HepG2 (cell line): ENCODE data around the gene UTP11. TPM values are rescaled to one million over a fixed set of nuclear protein-coding genes. Genes with fewer than 3 reads are reported as not detected.

Experiments
- ATAC-seq: fragments of 200-7000 bp; cut with Tn5 transposase; 3 replicates; pipeline ENCODE4 v1.9.1; 2020; ENCODE audit warnings: mild to moderate bottlenecking, moderate library complexity
- BruUV-seq: library from RNA; stranded (reverse); fragments of 400-500 nt; replicated peaks from 2 replicates; lab custom pipeline; 2021; lab: Mats Ljungman, UMichigan
- CTCF ChIA-PET: fragments of 300-600 bp; formaldehyde crosslinking; extraction: SDS; loops from one replicate; lab custom pipeline; 2021; ENCODE audit warnings: low total read pairs, inconsistent platforms, low intra/inter-chr PET ratio; lab: Yijun Ruan, JAX
- POLR2A ChIA-PET: fragments of 350-600 bp; sonication (Branson Sonifier 250); formaldehyde crosslinking; loops from one replicate; lab custom pipeline; 2020; ENCODE audit warnings: antibody characterized with exemption, inconsistent platforms; lab: Yijun Ruan, JAX
- DNase-seq: peaks from one replicate; pipeline ENCODE4 v3.0.0-alpha.2; 2015; ENCODE audit warnings: low spot score
- FAIRE-seq: peaks from 3 replicates; lab custom pipeline; 2011; peaks lifted over from hg19 to GRCh38; lab: Jason Lieb, UNC
- H2AFZ ChIP-seq: one replicate; pipeline ENCODE4 v1.6.1; 2011; ENCODE audit warnings: low read length, inconsistent platforms
- H3K27ac ChIP-seq: fragments of 300-600 bp; 3 replicates; pipeline ENCODE4 v1.8.0; 2011; ENCODE audit warnings: mixed run types, mild to moderate bottlenecking, mixed read lengths, low read length, inconsistent platforms; ENCODE audit not compliant: insufficient read depth; ENCODE audit errors: extremely low read length
- H3K27me3 ChIP-seq, 2 experiments: fragments of 200-600 bp in 1 of 2; 2 replicates in 1 of 2; 3 replicates in 1 of 2; pipeline versions ENCODE4 v1.6.0 to v1.8.0; 2011; ENCODE audit warnings: low read length in 2 of 2, mild to moderate bottlenecking in 2 of 2, moderate library complexity in 2 of 2, inconsistent platforms in 1 of 2; ENCODE audit not compliant: insufficient read depth in 2 of 2, control insufficient read depth in 1 of 2
- H3K36me3 ChIP-seq, 2 experiments: fragments of 200-600 bp in 1 of 2; replicated peaks in 1 of 2; 2 replicates in 1 of 2; 3 replicates in 1 of 2; pipeline versions ENCODE4 v1.5.1 to v1.8.0; 2011; ENCODE audit warnings: low read length in 2 of 2, inconsistent platforms in 1 of 2; ENCODE audit not compliant: insufficient read depth in 2 of 2, control insufficient read depth in 1 of 2
- H3K4me1 ChIP-seq: 2 replicates; pipeline ENCODE4 v1.5.1; 2012; ENCODE audit warnings: low read length, inconsistent platforms; ENCODE audit not compliant: insufficient read depth
- H3K4me2 ChIP-seq: 2 replicates; pipeline ENCODE4 v1.6.0; 2011; ENCODE audit warnings: low read depth, low read length, inconsistent platforms
- H3K4me3 ChIP-seq, 3 experiments: fragments of 200-600 bp in 1 of 3; sonication (generic), shearing (Covaris generic) in 1 of 3; replicated peaks in 1 of 3; 2 replicates each; pipeline ENCODE4 v1.5.1; 2011 to 2016; ENCODE audit warnings: low read length in 3 of 3, inconsistent platforms in 2 of 3, low read depth in 2 of 3, mild to moderate bottlenecking in 2 of 3, control low read depth in 1 of 3, mixed read lengths in 1 of 3; ENCODE audit not compliant: insufficient read depth in 1 of 3
- H3K79me2 ChIP-seq: one replicate; pipeline ENCODE4 v1.6.1; 2011; ENCODE audit warnings: low read length, inconsistent platforms; ENCODE audit not compliant: insufficient read depth
- H3K9ac ChIP-seq: 2 replicates; pipeline ENCODE4 v1.6.0; 2011; ENCODE audit warnings: mild to moderate bottlenecking, low read depth, low read length, inconsistent platforms; ENCODE audit not compliant: insufficient read depth
- H3K9me3 ChIP-seq: 2 replicates; pipeline ENCODE4 v1.5.1; 2012; ENCODE audit warnings: mild to moderate bottlenecking, low read length
- H4K20me1 ChIP-seq: 2 replicates; pipeline ENCODE4 v1.6.0; 2011; ENCODE audit warnings: inconsistent platforms, mild to moderate bottlenecking, low read length, moderate library complexity; ENCODE audit not compliant: insufficient read depth
- CCAR2 ChIP-seq: fragments of 200-400 bp; formaldehyde crosslinking; optimal IDR thresholded peaks from 2 replicates; pipeline ENCODE3; 2018; ENCODE audit warnings: low read depth, mild to moderate bottlenecking, low read length, moderate library complexity
- CHD4 ChIP-seq: fragments of 200-600 bp; sonication (generic); IDR thresholded peaks from 2 replicates; pipeline ENCODE4 v1.7.0; 2017; ENCODE audit warnings: mild to moderate bottlenecking, low read length, borderline replicate concordance
- GTF3A ChIP-seq: sonication (generic); formaldehyde crosslinking; conservative IDR thresholded peaks from 2 replicates; pipeline ENCODE4 v1.4.0; 2020; ENCODE audit warnings: mild to moderate bottlenecking, missing genetic modification reagents
- HNRNPUL1 ChIP-seq: fragments of 200-400 bp; formaldehyde crosslinking; IDR thresholded peaks from 2 replicates; pipeline ENCODE4 v1.6.1; 2017; ENCODE audit warnings: low read depth, mild to moderate bottlenecking, low read length, moderate library complexity
- KDM1A ChIP-seq: IDR thresholded peaks from 2 replicates; pipeline ENCODE4 v1.6.1; 2016; ENCODE audit warnings: missing compliant biosample characterization
- KDM5A ChIP-seq: fragments of 200-600 bp; sonication (generic); IDR thresholded peaks from 2 replicates; pipeline ENCODE4 v1.7.0; 2018; ENCODE audit warnings: antibody characterized with exemption, mild to moderate bottlenecking, low read length, borderline replicate concordance
- KLF9 ChIP-seq: IDR thresholded peaks from 2 replicates; pipeline ENCODE4 v1.6.1; 2016; ENCODE audit warnings: low read depth
- MLXIP ChIP-seq: sonication (generic); formaldehyde crosslinking; IDR thresholded peaks from 2 replicates; pipeline ENCODE4 v1.9.0; 2021; ENCODE audit warnings: missing genetic modification reagents, borderline replicate concordance
- ZBTB37 ChIP-seq: sonication (generic); formaldehyde crosslinking; IDR thresholded peaks from 2 replicates; pipeline ENCODE4 v1.4.0; 2020; ENCODE audit warnings: mild to moderate bottlenecking, missing genetic modification reagents
- ZMYM3 ChIP-seq: sonication (generic); formaldehyde crosslinking; IDR thresholded peaks from 2 replicates; pipeline ENCODE4 v1.5.1; 2020; ENCODE audit warnings: mild to moderate bottlenecking, missing genetic modification reagents
- ZNF230 ChIP-seq: sonication (generic); formaldehyde crosslinking; IDR thresholded peaks from 2 replicates; pipeline ENCODE4 v1.4.0; 2020; ENCODE audit warnings: mild to moderate bottlenecking, missing genetic modification reagents
- ZNF432 ChIP-seq: sonication (generic); formaldehyde crosslinking; IDR thresholded peaks from 2 replicates; pipeline ENCODE4 v1.5.0; 2020; ENCODE audit warnings: missing genetic modification reagents, mild to moderate bottlenecking, borderline replicate concordance
- ZNF629 ChIP-seq: sonication (generic); formaldehyde crosslinking; conservative IDR thresholded peaks from 2 replicates; pipeline ENCODE4 v1.5.0; 2020; ENCODE audit warnings: missing genetic modification reagents
- WGBS: methylation state at CpG from one replicate; pipeline ENCODE4 v1.1.6; 2017; ENCODE audit warnings: low lambda C conversion rate; 5-methylcytosine and 5-hydroxymethylcytosine counted together
- in situ Hi-C: cut with HindIII; loops from 2 replicates; pipeline ENCODE4 v1.10.0; 2017; ENCODE audit warnings: low pct_unique_long_range_greater_than_20kb; ENCODE audit not compliant: extremely low pct_ligation_motif_present
- intact Hi-C: fragments of 100-400 bp; cut with micrococcal nuclease; formaldehyde crosslinking; loops from one replicate; pipeline ENCODE4 v1.10.0; 2022; ENCODE audit not compliant: unreplicated experiment
- polyA plus RNA-seq, 8 experiments: library from polyadenylated mRNA; depleted of rRNA in 3 of 8; stranded (reverse) in 7 of 8; unstranded in 1 of 8; fragments of >200 nt; fragmentation: Illumina TruSeq in 4 of 8; extraction: Trizol in 4 of 8; gene quantifications; 2 replicates each; pipeline versions ENCODE4 v1.2.1 to v1.2.3, GENCODE V29; 2011 to 2016; ENCODE audit warnings: low read depth in 4 of 8, missing spikeins in 1 of 8, mixed read lengths in 1 of 8; ENCODE audit not compliant: insufficient read depth in 1 of 8
- total RNA-seq, 5 experiments: library from RNA; depleted of rRNA; stranded (reverse); fragments of >200 nt; fragmentation: Illumina TruSeq; extraction: Trizol; gene quantifications; 2 replicates each; pipeline ENCODE4 v1.2.3, GENCODE V29; 2016; ENCODE audit warnings: low read depth in 1 of 5

UTP11 gene
- total and polyA plus RNA-seq, 2 of the 13 experiments (the other 11 are each of a cell fraction or from before 2014, with no cell fraction given), result 13.5 to 44.8 TPM

- no peak for TF ChIP-seq ZBTB37
- no peak for TF ChIP-seq CCAR2
These were observed 2.7 kb upstream of the UTP11 start (continued) for GRCh38 chr1:38009841-38010180.

GRCh38 chr1:38013227-38013622 lies 691 bp downstream of the UTP11 start:
- Histone ChIP-seq H3K4me3 (peak overlapping the region; percentile 74 to 95 (median 85)), H4K20me1 (no peaks in the 10 kb centered on the region), H3K27ac (peak overlapping the region; percentile 88), H2AFZ (no peak overlapping the region), H3K4me2 (peak overlapping the region; percentile 92), H3K79me2 (peaks cover 31% of the 10 kb centered on the region), H3K36me3 (peaks cover 3 to 33% of the 10 kb centered on the region in 2 experiments), H3K9me3 (no peaks in the 10 kb centered on the region), H3K4me1 (peaks cover 54% of the 10 kb centered on the region), H3K9ac (peak overlapping the region; percentile 95), H3K27me3 (no peaks in the 10 kb centered on the region; a peak in 1 of 5 replicates)
- FAIRE-seq (peak; percentile 49), ATAC-seq (peak; percentile 12; the same call in 2 of the 3 replicates), DNase-seq (no peak)
- no TSS peak for BruUV-seq
- WGBS, result 13% methylated on average over 4 of the region's 4 CpGs
- CTCF ChIA-PET, result interaction anchor here (2.4 kb wide), 1 partner anchor 23 kb away, joined by 10 read pairs; the partner anchor contains the start of gene SF3A3
- TF ChIP-seq ZMYM3 (CRISPR knock-in tag), result peak; percentile 93
- TF ChIP-seq KDM1A (CRISPR knock-in tag), result peak; percentile 93
- TF ChIP-seq ZNF432, result no peak
- TF ChIP-seq HNRNPUL1, result no peak
- 0 out of 2 replicates have a peak, but pooled peaks have one; percentile 17 for TF ChIP-seq MLXIP (CRISPR knock-in tag)
- TF ChIP-seq ZNF230 (CRISPR knock-in tag), result 0 out of 2 replicates have a peak, but pooled peaks have one; percentile 18
- TF ChIP-seq KLF9, result no peak
- peak; percentile 95 for TF ChIP-seq CHD4
- TF ChIP-seq GTF3A (CRISPR knock-in tag), result 0 out of 2 replicates have a peak, but pooled peaks have one; percentile 13
- TF ChIP-seq ZNF629, result peak; percentile 98
- peak; percentile 26 for TF ChIP-seq KDM5A
- POLR2A ChIA-PET, result interaction anchor here (0.7 to 5.1 kb wide), 7 partner anchors 10 to 846 kb away, joined by 3 to 48 read pairs (median 4); partner anchors contain the start of genes MEAF6, RRAGC and SF3A3
- intact Hi-C loops, result no loop called here
- in situ Hi-C loops, result no loop called here
